ENCODE results near the gene RPLP1. TPM values are rescaled to one million over a fixed set of nuclear protein-coding genes. Genes with fewer than 3 reads are reported as not detected.

The RPLP1 gene
- total RNA-seq, 1 donor from 2014 or later, result 1,296 TPM

DNA sequence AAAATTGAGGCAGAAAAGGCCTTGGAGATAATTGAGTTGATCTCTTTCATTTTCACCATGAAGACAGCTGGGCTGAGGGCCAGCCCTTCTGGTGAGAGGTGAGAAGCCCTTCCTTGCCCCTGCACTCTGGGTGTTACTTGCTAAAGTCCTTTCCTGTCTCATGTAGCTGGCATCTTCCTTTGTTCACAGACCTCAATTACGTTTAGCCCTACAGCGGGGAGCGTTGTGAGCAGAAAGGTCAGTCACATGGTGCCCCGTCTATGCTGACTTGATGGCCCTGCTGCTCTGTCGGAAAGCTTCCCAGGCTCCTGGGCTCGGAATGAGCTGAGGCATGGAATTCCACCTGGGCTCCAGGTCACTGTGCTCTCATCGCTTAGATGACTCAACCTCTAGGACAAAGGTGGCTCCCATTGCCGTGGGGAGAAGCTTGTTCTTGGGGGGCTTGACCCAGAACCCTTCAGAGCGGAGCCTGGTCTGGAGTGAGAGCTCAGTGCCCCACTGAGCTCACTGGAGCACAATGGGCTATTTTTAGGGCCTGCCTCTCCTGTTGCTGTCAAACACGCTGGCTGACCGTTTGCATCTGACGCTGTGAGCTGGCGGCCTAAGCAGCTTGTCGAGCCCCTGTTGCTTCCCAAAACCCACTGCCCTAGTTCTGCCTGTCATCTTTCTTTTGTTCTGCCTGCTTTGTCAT is 47.0 kb downstream of the RPLP1 start:
- Mint-ChIP-seq H3K27me3 (ENCODE audit: low read depth) (no peaks in the 10 kb centered on the region), H3K9me3 (no peaks in the 10 kb centered on the region), H3K36me3 (no peaks in the 10 kb centered on the region), H3K27ac (no peak overlapping the region), H3K4me1 (peaks cover 17% of the 10 kb centered on the region), H3K4me3 (no peak overlapping the region)
- TF ChIP-seq, protein P1, sequence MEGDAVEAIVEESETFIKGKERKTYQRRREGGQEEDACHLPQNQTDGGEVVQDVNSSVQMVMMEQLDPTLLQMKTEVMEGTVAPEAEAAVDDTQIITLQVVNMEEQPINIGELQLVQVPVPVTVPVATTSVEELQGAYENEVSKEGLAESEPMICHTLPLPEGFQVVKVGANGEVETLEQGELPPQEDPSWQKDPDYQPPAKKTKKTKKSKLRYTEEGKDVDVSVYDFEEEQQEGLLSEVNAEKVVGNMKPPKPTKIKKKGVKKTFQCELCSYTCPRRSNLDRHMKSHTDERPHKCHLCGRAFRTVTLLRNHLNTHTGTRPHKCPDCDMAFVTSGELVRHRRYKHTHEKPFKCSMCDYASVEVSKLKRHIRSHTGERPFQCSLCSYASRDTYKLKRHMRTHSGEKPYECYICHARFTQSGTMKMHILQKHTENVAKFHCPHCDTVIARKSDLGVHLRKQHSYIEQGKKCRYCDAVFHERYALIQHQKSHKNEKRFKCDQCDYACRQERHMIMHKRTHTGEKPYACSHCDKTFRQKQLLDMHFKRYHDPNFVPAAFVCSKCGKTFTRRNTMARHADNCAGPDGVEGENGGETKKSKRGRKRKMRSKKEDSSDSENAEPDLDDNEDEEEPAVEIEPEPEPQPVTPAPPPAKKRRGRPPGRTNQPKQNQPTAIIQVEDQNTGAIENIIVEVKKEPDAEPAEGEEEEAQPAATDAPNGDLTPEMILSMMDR (IDR thresholded peaks at IDR 0.05; ENCODE audit: unreplicated experiment), result no peak
- no peak for DNase-seq (ENCODE audit: low spot score in 2 of 2, unreplicated experiment in 2 of 2)

DNA sequence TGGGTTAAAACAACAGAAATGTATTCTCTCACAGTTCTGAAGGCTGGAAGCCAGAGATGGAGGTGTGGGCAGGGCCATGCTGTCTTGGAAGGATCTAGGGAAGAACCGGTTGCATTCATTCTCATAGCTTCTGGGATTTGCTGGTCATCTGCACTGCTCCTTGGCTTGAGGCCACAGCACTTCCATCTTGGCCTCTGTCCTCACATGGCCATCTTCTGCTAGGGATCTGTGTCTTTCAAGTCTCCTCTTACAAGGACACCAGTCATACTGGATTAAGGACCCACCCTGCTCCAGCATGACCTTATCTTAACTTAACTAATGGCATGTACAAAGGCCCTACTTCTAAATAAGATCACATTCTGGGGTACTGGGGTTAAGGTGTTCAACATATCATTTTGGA is 47.7 kb downstream of the RPLP1 start:
- no peak overlapping the region for H3K4me3 Mint-ChIP-seq
- TF ChIP-seq, protein P1 (IDR thresholded peaks at IDR 0.05; ENCODE audit: unreplicated experiment), result no peak
- no peak for DNase-seq (ENCODE audit: low spot score in 2 of 2, unreplicated experiment in 2 of 2)
- no peak overlapping the region for H3K27ac Mint-ChIP-seq
- no peaks in the 10 kb centered on the region for H3K9me3 Mint-ChIP-seq
- no peaks in the 10 kb centered on the region for H3K36me3 Mint-ChIP-seq
- no peaks in the 10 kb centered on the region for H3K27me3 Mint-ChIP-seq (ENCODE audit: low read depth)
- peaks cover 21% of the 10 kb centered on the region for H3K4me1 Mint-ChIP-seq

DNA sequence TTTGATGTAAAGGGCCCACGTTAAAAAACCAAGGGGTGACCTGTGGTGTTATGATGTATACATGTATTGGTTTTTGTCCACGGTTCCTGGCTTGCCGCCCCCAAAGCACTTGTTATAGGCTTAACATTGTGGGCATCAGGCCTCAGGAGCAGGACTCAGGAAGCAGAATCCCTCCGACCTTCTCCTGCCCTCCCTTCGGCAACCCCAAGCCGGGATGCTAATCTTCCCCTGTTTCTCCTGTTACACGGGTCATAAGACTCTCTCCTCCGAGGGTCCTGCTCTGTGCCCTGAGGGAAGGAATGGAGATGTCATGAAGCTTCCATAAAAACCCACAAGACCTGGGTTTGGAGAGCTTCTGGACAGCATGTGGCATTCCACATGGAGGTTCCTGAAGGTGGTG is 48.8 kb downstream of the RPLP1 start:
- Mint-ChIP-seq H3K4me3 (no peak overlapping the region), H3K4me1 (peaks cover 26% of the 10 kb centered on the region), H3K36me3 (no peaks in the 10 kb centered on the region), H3K27me3 (ENCODE audit: low read depth) (no peaks in the 10 kb centered on the region), H3K9me3 (no peaks in the 10 kb centered on the region), H3K27ac (no peak overlapping the region)
- TF ChIP-seq, protein P1 (IDR thresholded peaks at IDR 0.05; ENCODE audit: unreplicated experiment), result no peak
- no peak for DNase-seq (ENCODE audit: low spot score in 2 of 2, unreplicated experiment in 2 of 2)

DNA sequence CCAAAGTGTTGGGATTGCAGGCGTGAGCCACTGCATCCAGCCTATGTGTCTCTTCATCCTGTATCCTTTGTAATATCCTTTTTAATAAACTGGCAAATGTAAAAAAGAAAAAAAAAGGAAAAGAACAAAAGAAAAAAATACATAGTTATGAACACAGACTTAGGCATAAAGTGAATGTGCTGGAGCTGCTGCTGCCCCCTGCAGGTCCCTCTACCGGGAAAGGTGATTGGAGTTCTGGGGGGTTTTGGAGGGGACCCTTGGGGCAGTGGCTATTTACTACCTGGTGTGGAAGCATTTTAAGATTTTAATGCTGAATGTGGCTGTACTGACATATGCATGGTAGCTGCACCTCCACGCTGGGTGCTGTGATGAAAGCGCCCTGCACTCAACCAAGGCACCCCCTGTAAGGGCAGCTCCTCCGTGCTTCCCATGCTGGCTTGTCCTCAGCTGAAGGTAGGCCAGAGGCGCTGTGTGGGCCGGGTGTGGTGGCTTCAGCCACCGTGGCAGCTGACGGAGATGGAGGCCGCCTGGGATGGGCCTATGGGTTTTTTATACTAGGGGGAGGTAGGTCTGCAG is 49.9 kb downstream of the RPLP1 start:
- H3K36me3 Mint-ChIP-seq, result no peaks in the 10 kb centered on the region
- H3K9me3 Mint-ChIP-seq, result no peaks in the 10 kb centered on the region
- TF ChIP-seq, protein P1 (IDR thresholded peaks at IDR 0.05; ENCODE audit: unreplicated experiment), result peak; percentile 16
- H3K4me1 Mint-ChIP-seq, result peaks cover 26% of the 10 kb centered on the region
- H3K27ac Mint-ChIP-seq, result peak overlapping the region; percentile 41
- no peak for DNase-seq (ENCODE audit: low spot score in 2 of 2, unreplicated experiment in 2 of 2)
- no peaks in the 10 kb centered on the region for H3K27me3 Mint-ChIP-seq (ENCODE audit: low read depth)
- H3K4me3 Mint-ChIP-seq, result no peak overlapping the region

DNA sequence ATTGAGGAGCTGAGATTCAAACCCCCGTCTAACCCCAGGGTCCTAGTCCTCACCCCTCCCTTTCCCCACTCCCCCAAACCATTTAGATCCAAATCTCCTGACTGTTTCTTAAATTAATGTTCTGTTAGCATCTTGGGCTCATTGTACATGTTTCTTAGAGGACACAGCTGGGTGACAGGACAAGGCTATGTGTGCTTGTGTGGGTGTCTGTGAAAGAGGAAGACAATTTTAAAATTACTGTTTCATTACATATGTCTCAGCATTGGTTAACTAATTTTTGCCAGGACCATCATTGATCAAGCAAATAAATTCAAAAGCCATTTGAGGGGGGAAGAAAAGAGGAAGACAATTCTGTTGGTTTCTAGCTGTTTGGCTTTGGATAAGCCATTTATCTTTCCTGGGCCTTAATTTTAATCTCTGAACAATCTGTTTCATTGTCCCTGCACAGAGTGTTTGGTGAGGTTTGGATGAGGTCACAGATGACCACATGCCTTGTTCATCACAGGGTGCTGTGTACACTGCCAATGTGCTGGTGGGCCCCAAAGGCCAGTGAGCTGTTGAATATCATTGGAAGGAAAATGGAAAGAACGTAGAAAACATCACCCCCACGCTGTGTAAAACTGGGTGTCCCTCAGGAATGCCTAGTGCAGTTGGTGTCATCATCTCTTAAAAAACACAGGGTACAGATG is 51.9 kb downstream of the RPLP1 start:
- DNase-seq (ENCODE audit: low spot score in 2 of 2, unreplicated experiment in 2 of 2), result no peak
- H3K27me3 Mint-ChIP-seq (ENCODE audit: low read depth), result no peaks in the 10 kb centered on the region
- TF ChIP-seq, protein P1 (IDR thresholded peaks at IDR 0.05; ENCODE audit: unreplicated experiment), result no peak
- peaks cover 5% of the 10 kb centered on the region for H3K9me3 Mint-ChIP-seq
- no peaks in the 10 kb centered on the region for H3K36me3 Mint-ChIP-seq
- peaks cover 17% of the 10 kb centered on the region for H3K4me1 Mint-ChIP-seq
- no peak overlapping the region for H3K27ac Mint-ChIP-seq
- no peak overlapping the region for H3K4me3 Mint-ChIP-seq

Other genes with a start within 250 kb of the RPLP1 start
- gene PAQR5, start 153.9 kb upstream of the RPLP1 start, total RNA-seq, result 0.59 to 1.2 TPM (median 0.89 TPM) in 3 replicates
- 37.8 to 43.5 TPM (median 38.7 TPM) in 3 replicates for gene KIF23, start 38.5 kb upstream of the RPLP1 start, total RNA-seq